Renal cortex interstitium (tissue), 11 donors: Measurements from ENCODE around the gene MYH11. TPM values are rescaled to one million over a fixed set of nuclear protein-coding genes. Genes with fewer than 3 reads are reported as not detected.
"Not testable (repeated sequence)": the region's sequence is repeated elsewhere in the genome, so short reads cannot be mapped to it uniquely, and the experiment has no call there.

Source experiments
- DNase-seq, 11 donors: peaks; one replicate each; pipeline ENCODE4 v3.0.0-alpha.2; 2013; ENCODE audit warnings: low read depth in 9 of 11, low spot score in 4 of 11; ENCODE audit errors: extremely low read depth in 1 of 11
- polyA plus RNA-seq, 3 donors: library from polyadenylated mRNA; unstranded; fragments of 120-200 nt; gene quantifications; one replicate each; pipeline ENCODE4 v1.2.1, GENCODE V29; 2013; ENCODE audit not compliant: insufficient read length in 3 of 3

The MYH11 gene
- polyA plus RNA-seq, 3 donors, result 9.9 to 12.2 (median 10.7) TPM

DNA sequence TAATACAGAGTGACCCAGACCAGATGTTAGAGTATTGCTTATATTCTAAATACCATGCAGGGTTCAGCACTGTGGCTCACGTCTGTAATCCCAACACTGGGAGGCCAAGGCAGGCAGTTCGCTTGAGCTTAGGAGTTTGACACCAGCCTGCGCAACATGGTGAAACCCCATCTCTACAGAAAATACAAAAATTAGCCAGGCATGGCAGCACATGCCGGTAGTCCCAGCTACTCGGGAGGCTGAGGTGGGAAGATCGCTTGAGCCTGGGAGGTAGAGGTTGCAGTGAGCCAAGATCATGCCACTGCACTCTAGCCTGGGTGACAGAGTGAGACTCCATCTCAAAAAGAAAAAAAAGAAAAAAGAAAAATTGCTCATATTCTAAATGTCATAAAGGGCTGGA is 6.3 kb downstream of the MYH11 start:
- not testable (repeated sequence) for DNase-seq

DNA sequence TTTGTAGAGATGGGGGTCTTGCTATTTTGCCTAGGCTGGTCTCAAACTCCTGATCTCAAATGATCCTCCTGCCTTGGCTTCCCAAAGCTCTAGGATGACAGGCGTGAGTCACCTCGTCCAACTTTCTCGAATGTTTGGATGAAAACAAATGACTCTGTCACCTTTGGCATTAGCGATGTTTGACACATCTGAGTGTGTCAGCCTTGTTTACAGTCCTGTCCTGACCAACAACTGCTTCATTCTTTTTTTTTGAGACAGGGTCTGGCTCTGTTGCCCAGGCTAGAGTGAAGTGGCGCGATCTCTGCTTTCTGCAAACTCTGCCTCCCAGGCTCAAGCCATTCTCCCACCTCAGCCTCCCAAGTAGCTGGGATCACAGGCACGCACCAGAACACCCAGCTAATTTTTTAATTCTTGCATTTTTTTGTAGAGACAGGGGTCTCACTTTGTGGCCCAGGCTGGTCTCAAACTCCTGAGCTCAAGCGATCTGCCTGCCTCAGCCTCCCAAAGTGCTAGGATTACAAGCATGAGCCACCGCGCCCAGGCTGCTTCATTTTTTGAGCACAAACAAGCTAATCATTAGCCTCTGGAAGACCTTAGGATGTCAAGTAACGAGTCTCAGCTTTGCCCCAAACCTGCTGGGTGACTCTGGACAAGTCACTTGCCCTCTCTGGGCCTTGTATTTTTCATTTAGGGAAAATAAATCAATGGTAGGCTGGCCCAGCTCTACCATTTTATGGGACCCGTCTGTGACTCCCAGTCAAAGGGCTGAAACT is 7.4 kb downstream of the MYH11 start:
- no peak for DNase-seq

DNA sequence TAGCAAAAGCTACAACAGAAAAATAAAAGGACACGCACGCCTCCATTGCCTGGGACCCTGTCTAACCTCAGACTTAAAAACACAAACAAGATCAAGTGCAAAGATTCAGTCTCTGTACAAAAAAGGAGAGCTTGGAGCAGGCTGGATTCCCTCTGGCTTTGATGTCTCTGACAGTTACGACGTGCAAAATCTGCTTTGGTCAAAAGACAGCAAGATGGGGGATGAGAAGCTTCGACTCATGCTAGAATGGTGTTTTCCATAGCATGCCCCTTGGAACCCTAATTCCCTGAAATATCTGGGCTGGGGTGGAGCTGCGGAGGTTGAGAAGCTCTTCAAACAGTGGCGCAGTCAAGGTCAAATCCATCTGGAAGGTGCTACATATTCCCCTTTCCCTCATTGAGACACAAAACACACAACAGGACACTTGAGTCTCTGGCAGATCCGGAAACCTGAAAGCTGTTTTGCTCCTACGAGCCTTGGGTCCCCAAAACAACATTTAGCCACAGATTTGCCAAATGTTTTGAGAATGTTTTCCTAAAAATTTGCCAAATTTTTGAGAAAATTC is 9.1 kb downstream of the MYH11 start:
- peak in 2 of 11 donors; percentile 30 to 48 for DNase-seq

DNA sequence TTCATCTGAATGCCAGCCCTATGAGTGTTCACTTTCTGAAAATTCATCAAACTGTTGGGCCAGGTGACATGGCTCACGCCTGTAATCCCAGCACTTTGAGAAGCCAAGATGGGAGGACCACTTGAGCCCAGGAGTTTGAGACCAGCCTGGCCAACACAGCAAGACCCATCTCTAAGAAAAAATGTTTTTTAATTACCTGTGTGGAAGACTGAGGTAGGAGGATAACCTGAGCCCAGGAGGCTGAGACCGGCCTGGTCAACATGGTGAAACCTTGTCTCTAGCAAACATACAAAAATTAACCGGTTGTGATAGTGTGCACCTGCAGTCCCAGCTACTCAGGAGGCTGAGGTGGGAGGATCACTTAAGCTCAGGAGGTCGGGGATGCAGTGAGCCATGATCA is 10.3 kb downstream of the MYH11 start:
- no peak for DNase-seq

DNA sequence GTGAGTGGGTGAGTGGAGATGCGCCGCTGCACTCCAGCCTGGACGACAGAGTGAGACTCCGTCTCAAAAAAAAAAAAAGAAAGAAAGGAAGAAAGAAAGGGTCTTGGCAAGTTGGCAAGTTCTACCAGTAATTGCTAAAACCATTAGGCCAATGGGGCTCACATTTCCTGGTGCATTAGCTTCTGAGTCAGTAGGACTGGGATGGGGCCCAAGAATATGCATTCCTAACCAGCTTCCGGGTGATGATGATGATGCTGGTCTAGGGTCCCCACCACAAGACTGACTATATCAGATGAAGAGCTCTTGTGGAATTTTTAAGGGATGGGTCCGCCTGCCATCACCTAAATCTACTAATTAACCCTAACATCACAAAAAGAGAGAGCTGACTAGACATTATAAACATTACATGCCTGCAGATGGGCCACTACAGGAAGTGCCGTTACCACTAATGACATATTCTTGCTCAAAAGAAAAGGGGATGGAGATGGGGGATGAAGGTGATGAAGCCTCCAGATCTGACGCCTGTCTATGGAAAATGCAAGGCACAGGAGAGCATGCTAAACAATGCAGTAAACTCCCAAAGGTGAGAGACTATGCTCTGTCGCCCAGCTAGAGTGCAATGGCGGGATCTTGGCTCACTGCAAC is 13.1 kb downstream of the MYH11 start:
- DNase-seq, result no peak

DNA sequence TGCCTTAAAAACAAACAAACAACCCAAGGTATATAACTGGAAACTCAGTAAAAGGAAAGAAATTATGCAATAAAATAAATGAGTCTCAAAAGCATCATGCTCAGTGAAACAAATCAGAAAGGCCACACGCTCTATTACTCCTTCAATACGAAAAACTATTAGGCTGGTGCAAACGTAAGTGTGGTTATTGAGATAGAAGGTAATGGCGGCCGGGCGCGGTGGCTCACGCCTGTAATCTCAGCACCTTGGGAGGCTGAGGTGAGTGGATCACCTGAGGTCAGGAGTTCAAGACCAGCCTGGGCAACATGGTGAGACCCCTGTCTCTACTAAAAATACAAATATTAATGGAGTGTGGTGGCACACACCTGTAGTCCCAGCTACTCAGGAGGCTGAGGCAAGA is 17.6 kb downstream of the MYH11 start:
- not testable (repeated sequence) for DNase-seq

DNA sequence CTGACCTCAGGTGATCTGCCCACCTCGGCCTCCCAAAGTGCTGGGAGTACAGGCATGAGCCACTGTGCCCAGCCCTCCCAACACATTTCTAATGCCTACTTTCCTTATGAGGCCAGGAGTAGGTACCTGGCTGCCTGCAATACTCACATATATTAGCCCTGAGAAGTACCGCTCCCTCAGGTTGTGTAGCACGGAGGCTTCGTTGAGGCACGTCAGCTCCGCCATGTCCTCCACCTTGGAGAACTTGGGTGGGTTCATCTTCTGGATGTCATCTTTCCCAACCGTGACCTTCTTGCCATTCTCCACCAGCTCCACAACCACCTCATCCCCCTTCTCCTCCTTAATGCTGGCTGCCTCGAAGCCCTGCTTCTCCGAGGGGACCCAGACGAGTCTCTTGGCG is 19.1 kb downstream of the MYH11 start:
- no peak for DNase-seq

DNA sequence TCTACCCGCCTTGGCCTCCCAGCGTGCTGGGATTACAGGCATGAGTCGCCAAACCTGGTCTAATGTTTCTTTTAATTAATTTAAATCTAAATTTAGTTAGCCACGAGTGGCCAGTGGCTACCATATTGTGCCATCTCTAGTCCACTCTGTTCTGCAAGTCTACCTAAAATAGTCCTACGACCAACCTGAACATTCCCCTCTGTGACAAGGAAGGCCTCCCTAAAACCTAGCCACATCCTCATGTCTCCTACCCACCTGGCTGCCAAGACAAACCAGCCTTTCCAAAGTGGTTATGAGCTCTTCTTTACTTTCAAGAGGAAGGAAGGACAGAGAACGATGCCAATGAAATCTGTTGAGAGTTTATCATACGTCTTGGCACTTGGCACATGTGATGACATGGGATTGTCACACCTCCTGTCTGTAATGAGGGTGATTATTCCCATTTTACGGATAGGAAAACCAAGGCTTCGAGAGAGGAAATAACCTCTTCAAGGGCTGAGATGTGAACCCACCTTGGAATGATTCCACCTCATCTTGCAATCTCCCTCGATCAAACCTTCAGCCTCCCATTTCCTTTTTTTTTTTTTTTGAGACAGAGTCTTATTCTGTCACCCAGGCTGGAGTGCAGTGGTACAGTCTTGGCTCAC is 19.7 kb downstream of the MYH11 start:
- no peak for DNase-seq

DNA sequence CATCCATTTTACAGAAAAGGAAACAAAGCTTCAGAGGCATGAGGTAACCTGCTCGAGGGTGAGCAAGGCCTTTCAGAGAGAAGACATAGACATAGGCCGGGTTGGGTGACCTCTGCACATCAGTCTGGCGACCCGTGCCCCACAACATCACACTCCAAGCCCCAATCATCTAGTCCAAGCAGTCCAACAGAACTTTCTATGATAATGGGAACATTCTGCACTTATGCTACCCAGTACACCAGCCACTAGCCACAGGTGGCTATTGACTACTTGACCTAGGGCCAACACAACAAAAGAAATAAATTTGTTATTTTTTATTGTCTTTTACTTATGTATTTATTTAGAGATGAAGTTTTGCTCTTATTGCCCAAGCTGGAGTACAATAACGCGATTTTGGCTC is 20.8 kb downstream of the MYH11 start:
- no peak for DNase-seq

DNA sequence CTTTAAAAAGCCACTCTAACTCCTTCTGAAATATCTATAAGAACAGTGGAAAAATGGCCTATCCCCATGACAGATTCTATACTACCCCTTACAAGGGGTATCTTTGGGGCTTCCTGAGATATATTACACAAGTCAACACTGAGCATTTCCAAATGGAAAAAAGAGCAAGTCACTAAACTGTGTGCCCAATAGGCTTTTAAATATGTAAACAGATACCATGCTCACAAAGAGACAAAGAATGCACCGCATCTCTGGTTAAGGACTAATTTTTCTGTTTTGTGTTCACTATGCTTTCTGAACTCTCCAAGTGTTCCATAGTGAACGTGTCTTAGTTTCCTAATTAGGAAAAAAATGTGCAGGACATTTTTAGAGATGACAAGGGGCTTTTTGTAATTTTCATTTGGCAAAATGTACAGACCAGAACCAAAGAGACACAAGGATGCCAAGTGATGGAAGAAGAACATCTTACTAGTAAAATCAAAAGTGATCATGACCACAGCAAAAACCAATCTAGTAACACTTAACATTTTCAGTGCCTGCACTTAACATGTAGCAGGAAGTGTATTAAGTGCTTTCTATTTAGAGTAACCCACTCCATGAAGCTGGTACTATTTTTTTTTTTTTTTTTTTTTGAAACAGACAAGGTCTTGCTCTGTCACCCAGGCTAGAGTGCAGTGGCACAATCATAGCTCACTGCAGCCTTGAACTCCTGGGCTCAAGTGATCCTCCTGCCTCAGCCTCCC is 21.5 kb downstream of the MYH11 start:
- DNase-seq, result no peak

DNA sequence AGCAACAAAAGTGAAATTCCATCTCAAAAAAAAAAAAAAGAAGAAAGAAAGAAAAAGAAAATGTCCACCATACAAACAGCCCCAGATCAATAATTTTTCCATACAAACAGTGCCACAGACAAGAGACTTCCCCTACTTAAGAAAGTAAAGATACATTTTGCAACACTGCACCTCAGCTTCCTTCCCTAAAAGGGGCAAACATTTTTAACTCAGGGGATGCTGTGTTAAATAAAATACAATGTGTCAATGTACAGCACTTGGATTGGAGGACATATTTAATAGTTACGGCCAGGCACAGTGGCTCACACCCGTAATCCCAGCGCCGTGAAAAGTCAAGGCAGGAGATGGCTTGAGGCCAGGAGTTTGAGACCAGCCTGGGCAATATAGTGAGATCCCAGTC is 22.3 kb downstream of the MYH11 start:
- DNase-seq, result no peak

DNA sequence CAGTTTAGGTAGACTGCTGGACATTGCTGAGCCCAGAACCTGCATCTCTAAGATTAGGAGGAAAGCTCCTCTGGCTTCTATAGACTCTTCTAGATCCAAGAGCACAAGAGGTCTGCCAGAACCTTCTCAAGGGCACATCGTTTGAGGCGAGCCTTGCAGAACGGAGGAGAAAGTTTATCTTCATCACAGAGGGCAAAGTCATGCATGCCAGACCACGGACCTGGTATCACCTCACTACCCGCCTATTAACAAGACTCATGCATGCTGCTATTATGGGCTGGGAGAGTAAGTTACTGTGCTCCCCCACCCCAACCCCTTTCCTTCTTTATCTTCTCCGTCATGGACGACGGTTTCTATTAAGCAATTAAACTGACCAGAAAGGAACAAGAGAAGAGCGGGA is 23.3 kb downstream of the MYH11 start:
- DNase-seq, result no peak

DNA sequence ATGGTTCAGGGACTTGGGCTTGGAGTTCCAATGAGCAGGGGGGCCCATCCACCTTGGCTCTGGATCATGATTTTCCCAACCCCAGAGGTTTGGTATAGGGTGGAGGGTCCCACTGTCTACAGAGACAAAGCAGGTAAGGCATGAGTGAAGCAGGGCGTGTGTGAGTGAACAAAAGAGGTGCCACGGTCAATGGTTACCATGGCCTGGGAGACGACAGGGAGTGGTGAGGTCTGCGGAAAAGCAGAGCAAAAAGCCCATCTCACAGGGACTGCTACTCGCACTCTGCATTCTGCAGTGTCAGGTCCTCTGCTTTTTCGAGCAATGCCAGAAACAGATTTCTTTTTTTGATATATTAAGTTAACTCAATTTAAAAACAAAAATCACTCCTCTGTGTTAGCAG is 24.6 kb downstream of the MYH11 start:
- no peak for DNase-seq

DNA sequence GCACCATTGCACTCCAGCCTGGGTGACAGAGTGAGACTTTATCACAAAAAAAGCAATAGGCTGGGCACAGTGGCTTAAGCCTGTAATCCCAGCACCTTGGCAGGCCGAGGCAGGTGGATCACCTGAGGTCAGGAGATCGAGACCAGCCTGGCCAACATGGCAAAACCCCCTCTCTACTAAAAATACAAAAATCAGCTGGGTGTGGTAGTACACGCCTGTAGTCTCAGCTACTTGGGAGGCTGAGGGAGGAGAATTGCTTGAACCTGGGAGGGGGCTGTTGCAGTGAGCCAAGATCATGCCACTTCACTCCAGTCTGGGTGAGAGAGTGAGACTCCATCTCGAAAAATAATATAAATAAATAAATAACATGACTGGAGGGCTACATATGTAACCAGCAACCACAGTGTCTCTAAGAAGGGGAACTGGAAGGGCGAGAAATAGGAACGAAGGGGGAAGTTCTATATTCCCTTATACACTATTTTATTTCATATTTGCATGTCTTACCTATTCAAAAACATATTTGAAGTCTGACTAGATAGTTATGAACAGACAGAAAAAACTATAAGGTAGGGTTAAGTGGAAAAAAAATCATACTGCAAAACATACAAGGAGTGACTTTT is 25.9 kb downstream of the MYH11 start:
- no peak for DNase-seq

DNA sequence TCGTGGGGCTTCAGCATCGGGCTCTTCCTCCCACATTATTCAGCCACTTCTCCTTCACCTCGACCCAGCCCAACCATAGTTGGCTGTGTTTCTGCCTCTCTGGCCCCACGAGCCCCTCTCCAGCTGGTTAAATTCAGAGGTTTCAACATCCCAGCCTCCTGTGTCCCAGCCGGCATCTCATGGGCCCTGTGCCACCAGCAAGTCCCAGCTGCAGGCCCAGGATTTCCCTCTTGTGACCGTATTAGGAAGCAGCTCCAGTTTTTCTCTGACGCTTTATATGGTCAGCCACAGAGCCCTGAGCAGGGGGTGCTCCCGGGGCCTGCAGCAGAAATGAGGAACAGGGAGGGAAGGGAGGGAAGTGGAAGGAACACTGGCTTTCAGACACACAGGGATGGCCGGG is 27.4 kb downstream of the MYH11 start:
- DNase-seq, result peak in 5 of 11 donors; percentile 28 to 57 (median 49)

DNA sequence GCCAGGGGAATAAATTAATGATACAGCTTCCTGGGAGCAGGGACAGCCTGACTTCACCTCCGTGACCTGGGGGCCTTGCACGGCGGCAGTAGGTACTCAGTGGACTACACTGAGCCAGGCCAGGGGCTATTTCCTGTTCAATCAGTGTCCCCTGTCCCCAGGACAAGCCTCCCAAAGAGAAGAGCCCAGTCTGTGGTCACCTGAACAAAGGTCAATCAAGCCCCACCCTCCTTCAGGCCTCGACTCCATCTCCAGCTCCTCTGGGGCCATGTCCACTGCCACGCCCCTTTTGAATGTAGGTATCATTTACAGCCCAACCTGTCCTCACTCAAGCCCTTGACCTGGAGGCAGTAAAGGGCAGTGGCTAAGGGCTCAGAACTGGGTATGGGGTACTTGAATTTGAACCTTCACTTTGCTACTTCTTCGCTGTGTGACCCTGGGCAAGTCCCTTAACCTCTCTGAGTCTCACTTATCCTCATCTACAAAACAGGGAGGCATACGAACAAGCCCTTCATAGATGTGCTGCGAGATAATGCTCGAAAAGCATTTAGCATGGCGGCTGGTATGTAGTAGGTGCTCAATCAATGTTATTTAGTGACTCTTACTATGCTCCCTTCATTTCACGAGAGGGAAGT is 29.0 kb downstream of the MYH11 start:
- no peak for DNase-seq

DNA sequence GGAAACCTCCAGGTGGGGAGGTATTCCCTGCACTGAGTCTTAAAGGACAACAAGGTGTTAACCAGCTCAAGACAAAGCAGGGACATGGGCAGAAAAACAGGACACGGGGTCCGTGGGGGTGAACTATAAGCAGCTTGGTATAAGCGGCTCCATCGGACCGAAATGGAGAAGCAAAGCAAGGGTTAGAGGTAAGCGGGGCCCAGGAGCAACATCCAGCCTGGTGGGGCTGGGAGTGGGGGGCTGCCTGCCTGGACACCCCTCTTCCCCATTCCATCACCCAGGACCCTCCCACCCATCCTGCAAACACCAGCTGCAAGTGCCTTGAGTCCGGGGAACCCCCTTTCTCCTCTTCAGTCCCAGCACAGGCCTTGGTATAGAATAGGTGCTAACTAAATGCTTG is 29.5 kb downstream of the MYH11 start:
- no peak for DNase-seq

DNA sequence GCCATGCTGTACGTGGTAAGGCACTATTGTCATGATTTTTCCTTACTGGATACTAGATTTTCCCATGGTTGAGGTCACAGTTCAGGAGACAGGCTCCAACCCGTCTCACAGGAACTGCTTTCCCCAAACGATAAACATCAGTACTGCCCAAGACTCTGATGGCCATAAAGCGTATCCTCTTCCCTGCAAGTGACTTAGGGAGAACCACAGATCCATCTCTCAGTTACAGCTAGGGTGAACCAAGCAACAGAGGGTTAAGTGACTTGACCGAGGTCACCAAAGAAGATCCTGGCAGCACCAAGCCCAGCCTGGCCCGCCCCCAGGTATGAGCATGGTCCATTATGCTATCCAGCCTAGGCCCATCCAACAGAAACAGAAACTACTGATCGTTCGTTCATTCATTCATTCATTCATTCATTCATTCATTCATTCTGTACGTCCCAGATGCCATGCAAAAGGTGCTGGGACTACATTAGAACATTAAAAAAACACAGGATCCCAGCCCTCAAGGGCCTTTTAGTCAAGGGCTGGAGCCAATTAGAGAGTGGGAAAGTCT is 31.0 kb downstream of the MYH11 start:
- DNase-seq, result no peak
